Renal cortex interstitium (tissue), 11 donors: ENCODE measurements around the gene APC2. TPM values are rescaled to one million over a fixed set of nuclear protein-coding genes. Genes with fewer than 3 reads are reported as not detected.
A peak's percentile ranks its signal among the peaks of the same experiment; 100 is the strongest.
"Not testable (repeated sequence)": the region's sequence is repeated elsewhere in the genome, so short reads cannot be mapped to it uniquely, and the experiment has no call there.

Source experiments
- DNase-seq, 11 donors: peaks; one replicate each; pipeline ENCODE4 v3.0.0-alpha.2; 2013; ENCODE audit warnings: low read depth in 9 of 11, low spot score in 4 of 11; ENCODE audit errors: extremely low read depth in 1 of 11
- polyA plus RNA-seq, 3 donors: library from polyadenylated mRNA; unstranded; fragments of 120-200 nt; gene quantifications; one replicate each; pipeline ENCODE4 v1.2.1, GENCODE V29; 2013; ENCODE audit not compliant: insufficient read length in 3 of 3

Gene APC2
- polyA plus RNA-seq, 3 donors, result 1.2 to 1.9 (median 1.5) TPM

GRCh38 chr19:1499231-1499630 is 49.3 kb downstream of the APC2 start:
- not testable (repeated sequence) for DNase-seq

- DNase-seq, result no peak
These were observed 51.3 kb downstream of the APC2 start for GRCh38 chr19:1501200-1501595.

- no peak for DNase-seq
These were observed 52.6 kb downstream of the APC2 start for GRCh38 chr19:1502433-1503088.

- no peak for DNase-seq
These were observed 53.4 kb downstream of the APC2 start for GRCh38 chr19:1503089-1503924.

- no peak for DNase-seq
These were observed 54.2 kb downstream of the APC2 start for GRCh38 chr19:1503925-1504773.

GRCh38 chr19:1505012-1505411 is 55.1 kb downstream of the APC2 start:
- DNase-seq, result no peak

GRCh38 chr19:1505991-1506881 is 56.3 kb downstream of the APC2 start:
- DNase-seq, result no peak

GRCh38 chr19:1507192-1507660 is 57.3 kb downstream of the APC2 start:
- no peak for DNase-seq

GRCh38 chr19:1507763-1508506 is 58.0 kb downstream of the APC2 start:
- peak; percentile 86 to 94 (median 92) for DNase-seq

GRCh38 chr19:1508507-1508856 is 58.6 kb downstream of the APC2 start:
- DNase-seq, result no peak

GRCh38 chr19:1509602-1510441 is 59.9 kb downstream of the APC2 start:
- DNase-seq, result no peak

- DNase-seq, result no peak
These were observed 60.5 kb downstream of the APC2 start for GRCh38 chr19:1510442-1510806.

GRCh38 chr19:1510807-1511206 is 60.9 kb downstream of the APC2 start:
- no peak for DNase-seq

- DNase-seq, result no peak
These were observed 61.7 kb downstream of the APC2 start for GRCh38 chr19:1511318-1512317.

- DNase-seq, result no peak
These were observed 63.0 kb downstream of the APC2 start, which contains the start of gene ADAMTSL5 for GRCh38 chr19:1512671-1513498. TSS of gene ADAMTSL5 (minus strand) at chr19:1513019. CDS start at chr19:1510943, 2,076 bp downstream.
